Activated gamma-delta T cell treated with anti-CD3 and anti-CD28 coated beads, Interleukin-2, amount 50 U/mL, for 16 hours (primary cell): ENCODE results near the gene GARIN5A.
"Not testable (repeated sequence)": the region's sequence is repeated elsewhere in the genome, so short reads cannot be mapped to it uniquely, and the experiment has no call there.

Experiments used
- DNase-seq: peaks from one replicate; pipeline ENCODE4 v3.0.0-alpha.2; 2020; ENCODE audit warnings: low read depth

The GARIN5A gene

DNA sequence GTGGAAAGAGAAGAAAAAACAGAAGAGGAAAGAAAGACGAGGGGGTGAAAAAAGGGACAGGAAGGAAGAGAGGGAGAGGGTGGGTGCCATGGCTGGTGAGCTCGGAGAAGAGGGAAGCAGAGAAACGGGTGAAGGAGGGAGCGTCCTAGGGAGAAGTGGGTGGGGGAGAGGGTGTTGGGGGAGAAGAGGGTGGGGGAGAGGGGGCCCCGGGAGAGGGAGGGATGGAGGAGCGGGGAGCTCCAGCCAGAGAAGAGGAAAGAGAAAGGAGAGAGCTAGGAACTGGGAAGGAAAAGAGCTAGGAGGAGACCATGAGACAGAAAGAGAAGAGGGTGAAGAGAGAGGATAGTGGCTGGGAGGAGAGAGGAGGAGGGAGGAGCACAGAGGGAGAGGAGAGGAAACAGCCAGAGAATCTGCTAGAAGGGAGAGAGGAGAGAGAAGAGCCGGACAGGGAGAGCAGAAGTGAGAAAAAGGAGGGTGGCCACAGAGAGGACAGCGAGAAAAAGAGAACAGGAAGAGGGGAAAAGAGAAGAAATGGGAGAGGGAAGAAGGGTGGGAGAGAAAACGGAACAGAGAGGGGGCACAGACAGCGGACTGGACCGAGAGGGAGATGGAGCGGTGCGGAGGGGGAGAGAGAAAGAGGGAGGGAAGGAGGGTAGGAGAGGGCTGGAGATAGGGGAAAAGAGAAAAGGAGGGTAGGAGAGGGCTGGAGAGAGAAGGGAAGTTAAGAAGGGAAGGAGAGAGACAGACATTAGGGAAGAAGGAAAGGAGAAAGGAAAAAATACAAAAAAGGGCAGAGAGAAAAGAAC, 11.9 kb upstream of the GARIN5A start:
- no peak for DNase-seq

DNA sequence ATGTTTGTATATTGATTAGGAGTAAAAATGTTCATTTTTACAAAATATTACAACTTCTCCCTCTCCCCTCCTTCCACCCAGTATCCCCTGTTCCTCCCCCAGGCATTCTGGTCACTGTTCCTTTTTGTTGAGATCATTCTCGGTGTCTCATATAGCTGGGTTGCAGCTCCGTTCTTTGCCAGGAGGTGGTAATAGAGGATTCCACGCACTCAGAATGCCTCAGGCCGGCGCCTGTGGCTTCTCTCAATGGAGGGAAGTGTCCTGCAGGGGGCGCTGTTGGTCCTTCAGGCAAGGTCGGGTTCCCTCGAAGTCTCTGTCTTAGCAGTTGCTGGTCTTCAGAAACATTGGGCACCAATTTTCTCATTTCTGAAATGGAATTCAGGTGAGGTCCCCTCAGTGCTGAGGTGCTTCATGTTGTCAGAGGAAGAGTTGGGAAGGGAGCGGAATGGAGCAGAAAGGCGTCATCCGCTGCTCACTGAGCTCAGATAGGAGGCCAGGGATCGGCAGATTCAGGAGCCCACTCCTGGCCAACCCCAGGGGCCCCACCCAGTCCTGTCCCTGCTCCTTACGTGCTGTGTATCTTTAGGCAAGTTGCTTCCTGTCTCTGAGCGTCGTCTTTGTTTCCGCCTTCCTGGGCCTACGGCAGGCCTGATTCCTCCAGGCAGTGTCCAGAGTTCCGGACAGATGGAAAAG, 10.3 kb upstream of the GARIN5A start:
- peak; percentile 27 for DNase-seq

DNA sequence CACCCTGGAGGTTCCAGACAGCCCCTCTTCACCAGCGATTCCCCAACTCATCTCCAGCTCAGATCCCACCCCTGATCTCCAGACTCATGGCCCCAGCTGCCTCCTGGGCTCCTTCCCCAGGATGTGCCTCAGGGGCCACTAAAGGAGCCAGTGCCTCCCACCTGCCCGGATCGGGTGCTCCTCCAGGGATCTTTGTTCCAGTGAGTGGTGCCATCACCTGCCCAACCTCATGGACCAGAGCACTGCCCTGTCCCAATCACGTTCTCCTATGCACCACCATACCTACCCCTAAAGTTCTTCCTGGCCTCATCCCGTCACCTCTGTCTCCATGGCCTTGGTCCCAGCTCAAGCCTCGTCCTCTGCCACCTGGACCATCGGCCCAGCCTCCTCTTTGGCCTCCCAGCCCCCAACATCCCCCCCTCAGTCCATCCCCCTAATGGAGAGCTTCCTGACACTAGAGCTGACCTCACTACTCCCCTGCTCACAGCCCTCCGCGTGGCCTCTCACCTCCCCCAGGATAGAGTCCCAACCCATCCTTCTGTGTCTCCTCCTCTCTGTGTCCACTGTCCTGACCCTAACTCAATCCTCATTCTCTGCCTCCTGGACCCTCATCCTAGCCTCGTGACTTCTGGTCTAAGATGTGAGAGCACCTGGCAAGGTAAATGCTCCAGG, 8.8 kb upstream of the GARIN5A start:
- DNase-seq, result no peak

DNA sequence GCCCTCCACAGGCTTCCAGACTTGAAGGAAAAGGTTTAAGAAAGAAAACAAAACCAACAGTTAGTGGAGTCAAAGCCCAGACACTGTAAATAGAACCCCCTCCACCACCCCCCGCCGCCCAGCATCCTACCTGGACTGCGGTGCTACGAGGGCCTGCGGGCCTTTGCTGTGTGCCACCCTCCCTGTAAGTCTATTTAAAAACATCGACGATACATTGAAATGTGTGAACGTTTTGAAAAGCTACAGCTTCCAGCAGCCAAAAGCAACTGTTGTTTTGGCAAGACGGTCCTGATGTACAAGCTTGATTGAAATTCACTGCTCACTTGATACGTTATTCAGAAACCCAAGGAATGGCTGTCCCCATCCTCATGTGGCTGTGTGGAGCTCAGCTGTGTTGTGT, 6.3 kb upstream of the GARIN5A start:
- DNase-seq, result no peak

DNA sequence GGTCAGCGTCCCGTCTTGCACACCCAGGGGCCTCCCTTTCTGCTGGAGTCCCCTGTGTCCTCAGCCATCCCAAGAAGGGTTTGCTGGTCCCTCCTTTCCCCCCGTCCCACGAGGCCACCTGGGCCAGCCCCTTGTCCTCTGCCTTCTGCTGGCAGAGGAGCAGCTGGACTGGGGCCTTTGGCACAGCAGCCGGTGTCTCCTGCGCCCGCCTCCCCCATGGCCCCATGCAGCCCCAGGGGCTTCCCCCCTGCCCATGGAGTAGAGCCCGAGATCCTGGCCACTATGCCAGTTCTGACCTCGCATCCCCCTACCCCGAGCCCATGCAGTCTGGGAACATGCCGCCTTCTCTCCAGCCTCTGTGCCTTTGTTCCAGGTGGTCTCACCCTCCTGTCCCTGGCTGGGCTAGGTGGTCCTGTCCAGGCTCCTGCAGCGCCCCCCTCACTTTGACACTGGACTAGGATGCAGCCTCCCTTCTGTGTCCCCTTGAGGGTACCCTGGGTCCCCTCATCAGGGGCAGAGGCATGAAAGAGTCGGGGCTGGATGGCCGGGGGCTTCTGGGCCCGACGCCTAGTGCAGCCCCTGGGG, 5.7 kb upstream of the GARIN5A start:
- no peak for DNase-seq

DNA sequence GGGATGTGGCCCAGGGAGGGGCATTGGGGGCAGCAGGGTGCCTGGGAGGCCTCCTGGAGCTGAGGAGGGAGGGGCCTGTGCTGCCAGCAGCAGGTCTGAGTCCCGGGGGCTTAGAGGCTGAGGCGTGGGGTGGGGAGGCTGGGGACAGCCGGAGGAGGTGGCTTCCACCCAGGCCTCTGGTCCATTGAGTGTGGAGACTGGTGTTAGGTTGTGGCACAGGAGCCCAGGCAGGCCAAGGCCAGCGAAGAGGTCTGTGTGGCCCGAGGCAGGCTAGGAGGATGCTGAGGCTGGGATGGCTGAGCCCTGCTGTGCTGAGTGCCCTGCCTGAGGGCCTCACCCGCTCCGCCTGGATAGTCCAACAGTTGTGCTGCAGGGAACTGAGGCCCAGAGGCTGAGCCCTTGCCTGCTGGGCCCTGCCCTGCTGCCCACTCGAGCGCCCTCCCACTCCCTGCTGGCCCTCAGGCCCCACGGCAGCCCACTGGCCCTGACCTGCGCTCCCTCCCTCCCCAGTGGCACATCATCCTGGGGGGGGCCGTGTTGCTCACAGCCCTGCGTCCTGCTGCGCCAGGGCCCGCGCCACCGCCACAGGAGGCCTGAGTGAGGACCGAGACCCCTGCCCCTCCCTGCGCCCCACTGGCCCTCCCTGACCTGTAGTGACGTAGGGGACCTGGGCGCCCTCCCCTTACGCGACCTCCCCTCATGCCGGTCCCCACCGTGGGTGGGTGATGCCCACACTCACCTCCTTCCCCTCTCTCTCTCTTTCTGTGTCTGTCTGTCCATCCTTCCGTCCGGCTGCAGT, 4.9 kb upstream of the GARIN5A start:
- no peak for DNase-seq

DNA sequence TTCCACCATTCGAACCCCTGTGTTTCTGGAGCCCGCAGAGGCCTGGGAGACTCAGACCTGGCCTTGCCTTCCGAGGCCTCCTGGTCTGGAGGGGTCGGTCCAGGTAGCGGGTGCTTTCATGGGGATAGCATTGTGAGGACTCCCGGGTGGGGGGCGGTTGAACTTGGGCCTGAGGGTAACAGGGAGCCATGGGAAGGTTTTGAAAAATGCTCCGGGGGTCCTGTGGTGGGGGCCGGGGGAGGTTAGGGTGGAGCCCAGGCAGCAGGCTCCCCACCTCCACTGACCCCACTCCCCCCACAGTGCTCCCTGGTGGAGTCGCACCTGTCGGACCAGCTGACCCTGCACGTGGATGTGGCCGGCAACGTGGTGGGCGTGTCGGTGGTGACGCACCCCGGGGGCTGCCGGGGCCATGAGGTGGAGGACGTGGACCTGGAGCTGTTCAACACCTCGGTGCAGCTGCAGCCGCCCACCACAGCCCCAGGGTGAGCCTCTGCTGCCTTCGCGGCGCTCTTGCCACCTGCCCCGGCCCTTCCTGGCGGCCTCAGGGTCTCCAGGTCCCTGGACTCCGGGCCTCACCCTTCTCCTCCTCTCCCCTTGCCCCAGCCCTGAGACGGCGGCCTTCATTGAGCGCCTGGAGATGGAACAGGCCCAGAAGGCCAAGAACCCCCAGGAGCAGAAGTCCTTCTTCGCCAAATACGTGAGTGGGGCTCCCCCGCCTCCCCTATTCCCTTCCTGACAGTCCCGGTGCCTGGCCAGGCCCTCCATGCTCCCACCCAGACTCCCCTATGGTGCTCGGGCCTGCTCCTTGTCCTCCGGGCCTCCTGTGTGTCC, 3.8 kb upstream of the GARIN5A start:
- DNase-seq, result no peak

DNA sequence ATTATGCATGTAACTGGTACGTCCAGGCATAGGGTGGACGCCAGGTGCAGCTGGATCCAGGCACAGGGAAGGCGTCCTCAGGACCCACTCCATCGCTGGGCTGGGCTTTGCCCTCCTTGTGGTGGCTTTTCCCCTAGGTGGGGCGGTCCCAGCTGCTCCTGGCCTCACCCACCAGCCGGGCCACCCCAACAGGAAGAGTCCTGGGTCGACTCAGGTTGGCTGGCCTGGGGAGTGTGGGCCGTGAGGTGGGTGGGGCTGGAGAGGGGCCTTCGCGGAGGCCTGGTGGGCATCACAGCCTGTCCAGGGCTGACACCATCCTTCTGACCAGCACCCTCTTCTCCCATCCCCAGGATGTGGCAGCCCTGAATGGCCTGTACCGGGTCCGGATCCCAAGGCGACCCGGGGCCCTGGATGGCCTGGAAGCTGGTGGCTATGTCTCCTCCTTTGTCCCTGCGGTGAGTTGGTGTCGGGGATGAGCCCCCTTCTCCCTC, 3.2 kb upstream of the GARIN5A start:
- no peak for DNase-seq

DNA sequence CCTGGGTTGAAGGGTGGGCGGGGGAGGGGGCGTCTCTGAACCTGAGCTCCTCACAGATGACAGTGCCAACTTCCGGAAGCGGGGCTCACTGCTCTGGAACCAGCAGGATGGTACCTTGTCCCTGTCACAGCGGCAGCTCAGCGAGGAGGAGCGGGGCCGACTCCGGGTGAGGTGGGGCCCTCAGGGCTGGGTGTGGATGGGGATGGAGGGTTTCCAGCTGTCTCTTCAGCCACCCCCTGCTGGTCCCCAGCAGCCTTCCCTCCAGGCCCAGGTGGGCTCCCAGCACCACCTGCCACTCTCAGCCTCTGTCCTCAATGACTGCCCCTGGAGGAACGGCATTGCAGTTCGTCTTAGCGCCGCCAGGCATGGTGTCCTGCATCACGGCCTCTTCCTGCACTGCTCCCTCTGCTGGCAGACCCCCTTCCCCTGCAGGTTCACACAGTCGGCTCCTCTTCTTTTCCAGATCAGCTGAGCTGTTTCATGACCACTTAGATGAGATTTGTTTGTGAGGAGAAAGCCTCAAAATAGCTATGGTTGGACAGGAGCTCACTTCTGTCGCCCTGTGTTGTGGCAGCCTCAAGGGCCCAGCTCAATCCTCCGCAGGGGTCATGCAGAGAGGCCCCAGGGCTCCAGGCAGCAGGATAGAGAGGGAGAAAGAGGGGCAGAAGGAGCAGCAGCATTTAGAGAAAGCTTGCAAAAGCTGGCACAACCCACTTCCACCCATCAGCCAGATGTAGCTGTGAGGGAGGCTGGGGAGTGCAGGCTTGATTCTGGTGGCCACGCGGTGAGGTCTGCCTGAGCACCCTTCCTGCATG, 2.5 kb upstream of the GARIN5A start:
- no peak for DNase-seq

DNA sequence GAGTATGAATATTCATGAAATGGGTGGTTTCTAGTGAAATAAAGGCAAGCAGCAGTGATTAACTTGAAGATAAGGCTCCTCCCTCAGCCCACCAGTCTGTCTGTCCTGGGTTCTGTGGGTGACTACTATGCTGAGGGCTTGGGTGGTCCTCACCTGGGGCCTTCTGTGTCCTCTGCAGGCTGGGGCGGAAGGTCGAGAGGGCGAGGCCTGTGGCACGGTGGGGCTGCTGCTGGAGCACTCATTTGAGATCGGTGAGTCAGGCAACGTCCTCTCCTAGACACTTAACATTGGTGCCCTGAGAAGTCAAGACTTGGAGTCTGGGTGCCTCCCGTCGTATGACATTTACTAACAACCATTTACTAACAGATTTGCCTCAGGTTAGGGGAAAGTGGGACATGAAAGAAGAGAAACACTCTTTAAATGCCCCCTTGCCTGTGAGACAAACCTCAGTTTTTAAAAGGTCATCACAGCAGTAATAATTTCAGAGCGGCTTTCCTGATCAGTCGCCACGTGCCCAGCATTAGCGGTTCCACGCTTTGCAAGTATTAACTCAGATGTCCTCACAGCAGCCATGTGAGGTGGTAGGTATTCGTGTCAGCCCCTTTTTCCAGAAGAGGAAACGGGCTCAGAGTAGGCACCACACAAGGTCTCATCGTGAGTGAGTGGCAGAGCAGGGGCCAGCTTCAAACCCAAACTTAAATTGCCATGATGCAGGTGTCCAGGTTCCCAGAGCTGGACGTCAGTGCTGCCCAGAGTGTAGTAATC, 1.3 kb upstream of the GARIN5A start:
- no peak for DNase-seq

DNA sequence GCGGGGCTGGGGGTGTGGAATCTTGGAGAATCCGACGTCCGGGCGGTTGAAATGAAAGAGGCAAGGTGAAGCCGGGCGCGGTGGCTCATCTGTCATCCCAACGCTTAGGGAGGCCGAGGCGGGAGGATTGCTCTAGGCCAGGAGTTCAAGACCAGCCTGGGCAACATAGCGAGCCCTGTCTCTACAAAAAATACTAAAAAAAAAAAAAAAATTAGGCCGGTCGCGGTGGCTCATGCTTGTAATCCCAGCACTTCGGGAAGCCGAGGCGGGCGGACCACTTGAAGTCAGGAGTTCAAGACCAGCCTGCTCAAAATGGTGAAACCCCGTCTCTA, 225 bp upstream of the GARIN5A start:
- DNase-seq, result no peak

DNA sequence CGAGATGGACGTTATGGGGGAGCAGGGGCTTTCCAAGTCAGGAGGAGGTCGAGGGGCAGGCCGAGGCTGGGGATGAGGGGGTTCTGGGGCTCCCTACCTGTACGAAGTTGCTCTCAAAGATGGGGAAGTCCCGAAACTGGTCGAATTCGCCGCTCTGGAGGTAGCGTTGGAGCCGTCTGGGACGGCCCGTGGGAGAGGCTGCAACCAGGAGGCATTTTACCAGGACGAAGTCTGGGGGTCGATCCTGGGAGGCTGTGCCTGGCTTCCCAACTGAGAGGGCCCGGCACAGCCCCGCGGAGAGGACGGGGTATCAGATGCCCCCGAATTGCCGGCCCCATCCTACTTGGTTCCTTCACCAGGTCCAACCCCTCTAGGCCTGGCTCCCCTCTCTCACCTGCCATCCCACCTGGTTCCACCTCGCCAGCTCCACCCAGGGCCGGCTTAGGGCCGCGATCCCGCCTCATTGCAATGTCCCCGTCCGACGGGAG, 868 bp downstream of the GARIN5A start:
- DNase-seq, result no peak

DNA sequence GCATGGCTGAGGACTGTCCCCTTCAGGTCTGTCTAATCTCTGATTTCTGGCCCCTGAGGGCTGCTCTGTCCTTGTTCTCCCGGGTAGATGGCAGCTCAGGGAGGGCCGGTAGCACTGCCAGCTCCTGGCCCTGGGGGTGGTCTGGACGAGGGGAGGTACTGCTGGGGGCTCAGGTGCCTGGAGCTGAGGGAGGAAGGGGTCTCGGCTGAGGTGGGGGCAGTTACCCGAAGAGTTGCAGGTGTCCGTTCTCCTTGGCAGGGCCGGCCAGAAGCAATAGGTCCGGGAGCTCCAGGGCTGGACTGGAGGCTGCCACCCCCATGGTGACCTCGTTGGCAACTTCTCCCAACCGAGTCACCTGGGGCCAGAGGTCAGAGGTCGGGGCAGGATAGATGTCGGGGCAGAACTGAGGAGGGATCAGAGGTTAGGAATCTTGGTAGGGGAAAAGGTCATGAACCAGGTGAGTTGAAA, 1.5 kb downstream of the GARIN5A start:
- no peak for DNase-seq

DNA sequence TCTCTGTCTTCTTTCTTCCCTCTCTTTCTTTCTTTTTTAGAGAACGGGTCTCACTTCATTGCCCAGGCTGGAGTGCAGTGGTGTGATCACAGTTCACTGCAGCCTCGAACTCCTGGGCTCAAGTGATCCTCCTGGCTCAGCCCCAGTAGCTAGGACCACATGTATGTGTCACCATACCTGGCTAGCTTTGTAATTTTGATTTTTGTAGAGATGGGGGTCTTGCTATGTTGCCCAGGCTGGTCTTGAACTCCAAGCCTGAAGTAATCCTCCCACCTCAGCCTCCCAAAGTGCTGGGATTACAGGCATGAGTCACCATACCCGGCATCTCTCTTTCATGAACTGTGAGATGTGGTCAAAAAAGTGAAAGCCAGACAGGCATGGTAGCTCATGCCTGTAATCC, 3.3 kb downstream of the GARIN5A start:
- not testable (repeated sequence) for DNase-seq

DNA sequence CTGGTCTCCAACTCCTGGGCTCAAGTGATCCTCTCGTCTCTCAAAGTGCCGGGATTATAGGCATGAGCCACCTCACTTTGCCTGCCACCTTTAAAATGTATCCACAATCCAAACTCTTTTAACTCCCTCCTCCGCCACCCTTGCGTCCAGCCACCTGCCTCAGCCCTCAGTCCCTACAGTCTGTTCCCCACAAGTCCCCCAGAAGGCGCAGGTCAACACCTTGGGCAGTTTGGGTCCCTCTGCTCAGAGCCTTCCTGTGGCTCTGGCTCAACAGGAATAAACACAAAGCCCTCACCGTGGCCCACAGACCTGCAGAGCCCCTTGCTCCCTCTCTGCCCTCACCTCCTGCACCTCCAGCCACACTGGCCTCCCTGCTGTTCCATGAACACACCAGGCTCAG, 7.8 kb downstream of the GARIN5A start:
- DNase-seq, result no peak

DNA sequence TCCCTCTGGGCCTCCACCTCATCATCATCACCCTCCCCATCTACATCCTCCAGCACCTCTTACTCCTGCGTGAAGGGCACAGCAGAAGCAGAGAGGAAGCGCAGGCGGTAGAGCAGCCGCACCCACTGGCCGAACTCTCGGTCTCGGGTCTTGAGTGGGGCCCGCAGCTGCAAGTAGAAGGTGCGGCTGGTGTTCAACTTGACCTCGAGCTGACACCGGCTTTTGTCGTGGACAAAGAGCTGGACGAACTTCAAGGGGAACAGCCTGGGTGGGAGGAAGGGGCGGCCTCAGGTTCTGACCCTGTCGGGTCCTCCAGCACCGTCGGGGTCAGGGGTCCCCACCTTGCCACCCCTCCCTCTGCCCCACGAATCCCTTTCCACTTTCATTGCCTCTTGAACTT, 9.1 kb downstream of the GARIN5A start:
- DNase-seq, result no peak

DNA sequence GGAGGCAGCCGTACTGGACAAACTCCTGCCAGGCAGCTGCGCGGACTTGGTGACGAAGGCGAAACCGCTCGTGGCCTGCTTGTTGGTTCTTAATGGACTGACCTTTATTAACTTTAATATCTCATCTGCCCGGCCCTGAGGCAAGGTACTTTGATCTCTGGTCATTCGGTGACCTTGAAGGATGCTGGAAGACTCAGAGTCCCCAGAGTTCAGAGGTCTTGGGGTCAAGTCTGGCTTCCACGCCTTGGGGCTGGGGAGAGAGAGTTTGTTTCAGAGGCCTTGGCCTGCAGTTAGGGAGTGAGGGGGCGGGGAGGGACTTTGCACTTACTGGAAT, 10.0 kb downstream of the GARIN5A start:
- no peak for DNase-seq

DNA sequence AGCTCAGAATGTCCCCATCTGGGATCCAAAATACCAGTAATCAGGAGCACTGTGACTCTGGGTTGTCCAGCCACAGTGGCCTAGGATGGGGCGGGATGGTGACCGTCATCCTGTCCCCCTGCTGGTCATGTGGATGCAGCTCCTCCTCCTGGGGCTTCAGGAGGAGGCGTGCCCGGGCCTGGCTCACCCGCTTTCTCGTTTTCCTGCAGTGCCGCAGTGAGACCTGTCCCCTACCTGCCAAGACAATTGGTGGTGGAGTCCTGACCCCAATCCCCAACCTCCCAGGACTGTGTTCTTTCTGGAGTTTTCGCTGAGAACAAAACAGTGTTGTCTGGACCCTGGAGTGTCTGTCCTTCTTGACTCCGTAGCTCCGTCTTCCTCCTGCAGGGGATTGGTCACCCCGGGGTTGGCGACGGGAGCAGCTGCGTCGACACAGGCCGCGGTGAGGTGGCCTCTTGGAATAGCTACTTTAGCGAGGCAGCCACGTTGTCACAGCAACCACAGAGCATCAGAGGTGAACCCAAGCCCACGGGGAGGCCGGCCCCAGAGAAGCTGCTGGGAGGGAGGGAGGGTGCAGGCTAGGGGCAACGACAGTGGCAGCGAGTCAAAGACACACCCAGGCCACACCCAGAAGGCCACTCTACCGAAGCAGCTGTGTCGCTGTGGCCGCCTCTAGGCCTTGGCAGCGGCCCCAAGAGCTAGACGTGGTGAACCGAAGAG, 10.5 kb downstream of the GARIN5A start:
- no peak for DNase-seq

DNA sequence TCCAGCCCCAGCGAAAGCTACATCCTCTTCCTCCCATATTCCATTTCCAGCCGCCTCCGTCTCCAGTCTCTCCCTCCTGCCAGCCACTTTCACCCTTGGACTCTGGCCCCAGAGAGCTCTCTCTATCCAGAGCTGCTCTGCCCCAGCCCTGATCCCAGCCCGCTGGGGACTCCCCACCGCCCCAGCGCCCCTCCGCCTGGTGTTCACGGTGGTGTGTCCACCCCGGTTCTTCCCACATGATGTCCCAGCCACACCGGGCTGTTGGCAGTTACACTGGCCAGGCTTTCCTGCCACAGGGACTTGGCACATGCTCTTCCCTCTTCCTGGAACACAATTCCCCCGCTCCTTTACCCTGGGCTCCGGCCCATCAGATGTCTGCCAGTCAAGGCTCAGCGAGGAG, 11.6 kb downstream of the GARIN5A start:
- no peak for DNase-seq
